H1 (cell line): ENCODE results near the gene AGPAT2. TPM values are rescaled to one million over a fixed set of nuclear protein-coding genes. Genes with fewer than 3 reads are reported as not detected.

ENCODE experiments used
- CTCF ChIA-PET: fragments of 300-600 bp; sonication (Branson Sonifier 250); formaldehyde crosslinking; loops from one replicate; lab custom pipeline; 2021; ENCODE audit not compliant: partially characterized antibody; lab: Charles Lee
- POLR2A ChIA-PET: fragments of 300-600 bp; sonication (Branson Sonifier 250); formaldehyde crosslinking; loops from one replicate; lab custom pipeline; 2021; ENCODE audit warnings: inconsistent platforms; ENCODE audit not compliant: partially characterized antibody; lab: Charles Lee
- DNase-seq, 2 experiments: peaks; one replicate each; pipeline versions ENCODE4 v3.0.0 to v3.0.0-alpha.2; 2010 to 2022; ENCODE audit warnings: low spot score in 2 of 2, low read depth in 1 of 2, mixed read lengths in 1 of 2
- FAIRE-seq: peaks from 2 replicates; lab custom pipeline; 2011; peaks lifted over from hg19 to GRCh38; lab: Jason Lieb, UNC
- H2AFZ ChIP-seq: 2 replicates; pipeline ENCODE4 v1.8.1; 2012; ENCODE audit warnings: low read length, inconsistent platforms
- H2AK5ac ChIP-seq: 2 replicates; pipeline ENCODE4 v1.6.1; 2013; ENCODE audit warnings: low read depth, low read length
- H2BK120ac ChIP-seq: replicated peaks from 2 replicates; pipeline ENCODE3; 2013; ENCODE audit warnings: low read depth, low read length, inconsistent platforms
- H2BK12ac ChIP-seq: 2 replicates; pipeline ENCODE4 v1.6.1; 2013; ENCODE audit warnings: low read depth, low read length
- H2BK15ac ChIP-seq: 2 replicates; pipeline ENCODE4 v1.6.1; 2013; ENCODE audit warnings: low read length
- H2BK20ac ChIP-seq: 2 replicates; pipeline ENCODE4 v1.6.1; 2013; ENCODE audit warnings: low read length
- H2BK5ac ChIP-seq: 2 replicates; pipeline ENCODE4 v1.6.1; 2013; ENCODE audit warnings: low read depth, low read length
- H3K14ac ChIP-seq: 2 replicates; pipeline ENCODE4 v1.6.1; 2013; ENCODE audit warnings: inconsistent platforms; ENCODE audit not compliant: insufficient read length
- H3K18ac ChIP-seq: 2 replicates; pipeline ENCODE4 v1.6.1; 2013; ENCODE audit warnings: low read length; ENCODE audit errors: extremely low read depth
- H3K23ac ChIP-seq: 2 replicates; pipeline ENCODE4 v1.6.1; 2013; ENCODE audit warnings: inconsistent platforms; ENCODE audit not compliant: insufficient read length
- H3K23me2 ChIP-seq: 2 replicates; pipeline ENCODE4 v1.6.1; 2013; ENCODE audit warnings: low read depth, low read length
- H3K27ac ChIP-seq: 2 replicates; pipeline ENCODE4 v1.6.1; 2011; ENCODE audit warnings: low read depth, low read length, inconsistent platforms
- H3K27me3 ChIP-seq, 4 experiments: replicated peaks in 1 of 4; 1 replicate in 1 of 4; 2 replicates in 3 of 4; pipeline versions ENCODE4 v1.6.1 to v1.8.1; 2011 to 2013; ENCODE audit warnings: low read length in 3 of 4, mild to moderate bottlenecking in 3 of 4, inconsistent platforms in 2 of 4, mixed read lengths in 2 of 4, moderate library complexity in 1 of 4; ENCODE audit not compliant: control insufficient read depth in 3 of 4, insufficient read depth in 3 of 4; ENCODE audit errors: extremely low read depth in 1 of 4
- H3K36me3 ChIP-seq, 4 experiments: 2 replicates each; pipeline versions ENCODE4 v1.6.1 to v1.8.1; 2011 to 2013; ENCODE audit warnings: mild to moderate bottlenecking in 4 of 4, low read length in 3 of 4, moderate library complexity in 2 of 4, control low read depth in 1 of 4, inconsistent platforms in 1 of 4; ENCODE audit not compliant: insufficient read depth in 4 of 4, control insufficient read depth in 2 of 4
- H3K4ac ChIP-seq: replicated peaks from 2 replicates; pipeline ENCODE3; 2013; ENCODE audit warnings: low read length, low read depth, mixed read lengths, inconsistent platforms; ENCODE audit not compliant: insufficient read length
- H3K4me1 ChIP-seq, 4 experiments: replicated peaks in 1 of 4; 1 replicate in 1 of 4; 2 replicates in 3 of 4; pipeline versions ENCODE4 v1.6.1 to v1.8.1; 2011 to 2013; ENCODE audit warnings: low read length in 3 of 4, inconsistent platforms in 2 of 4, mixed read lengths in 1 of 4; ENCODE audit not compliant: insufficient read depth in 4 of 4, control insufficient read depth in 3 of 4
- H3K4me2 ChIP-seq, 2 experiments: 2 replicates each; pipeline versions ENCODE4 v1.6.1 to v1.8.1; 2011 to 2013; ENCODE audit warnings: low read depth in 2 of 2, low read length in 2 of 2, control low read depth in 1 of 2, inconsistent platforms in 1 of 2, mild to moderate bottlenecking in 1 of 2; ENCODE audit not compliant: insufficient read depth in 1 of 2
- H3K4me3 ChIP-seq, 4 experiments: fragments of 200-600, 300-600 bp in 1 of 4; sonication (generic), shearing (Covaris generic), sonication (Bioruptor Twin) in 1 of 4; 2 replicates each; pipeline versions ENCODE4 v1.5.1 to v1.8.1; 2011 to 2016; ENCODE audit warnings: low read length in 4 of 4, low read depth in 3 of 4, control low read depth in 2 of 4, inconsistent platforms in 2 of 4, mild to moderate bottlenecking in 2 of 4, mixed read lengths in 1 of 4, moderate library complexity in 1 of 4; ENCODE audit not compliant: insufficient read depth in 2 of 4; ENCODE audit errors: extremely low read depth in 1 of 4
- H3K56ac ChIP-seq: replicated peaks from 2 replicates; pipeline ENCODE3; 2013; ENCODE audit warnings: low read depth, mild to moderate bottlenecking, mixed read lengths, low read length, inconsistent platforms; ENCODE audit not compliant: insufficient read length
- H3K79me1 ChIP-seq: 2 replicates; pipeline ENCODE4 v1.6.1; 2013; ENCODE audit warnings: low read depth, low read length, control low read depth
- H3K79me2 ChIP-seq, 2 experiments: 2 replicates each; pipeline versions ENCODE4 v1.6.1 to v1.8.1; 2012 to 2013; ENCODE audit warnings: low read length in 2 of 2, mild to moderate bottlenecking in 2 of 2, inconsistent platforms in 1 of 2; ENCODE audit not compliant: insufficient read depth in 2 of 2, control insufficient read depth in 1 of 2
- H3K9ac ChIP-seq, 4 experiments: replicated peaks in 1 of 4; 1 replicate in 1 of 4; 2 replicates in 3 of 4; pipeline versions ENCODE4 v1.6.1 to v1.8.1; 2011 to 2013; ENCODE audit warnings: low read depth in 3 of 4, low read length in 3 of 4, control low read depth in 2 of 4, mild to moderate bottlenecking in 2 of 4, moderate library complexity in 2 of 4, inconsistent platforms in 1 of 4; ENCODE audit errors: extremely low read depth in 1 of 4
- H3K9me3 ChIP-seq, 2 experiments: 2 replicates each; pipeline versions ENCODE4 v1.6.1 to v1.8.1; 2012 to 2013; ENCODE audit warnings: mild to moderate bottlenecking in 2 of 2, moderate library complexity in 2 of 2, control low read depth in 1 of 2, inconsistent platforms in 1 of 2, low read depth in 1 of 2, low read length in 1 of 2, mixed read lengths in 1 of 2; ENCODE audit not compliant: insufficient read depth in 2 of 2
- H4K20me1 ChIP-seq, 2 experiments: replicated peaks in 1 of 2; 2 replicates each; pipeline versions ENCODE3 to v1.8.1; 2011 to 2013; ENCODE audit warnings: inconsistent platforms in 2 of 2, low read length in 2 of 2, mild to moderate bottlenecking in 1 of 2; ENCODE audit not compliant: insufficient read depth in 2 of 2, control insufficient read depth in 1 of 2
- H4K5ac ChIP-seq: 2 replicates; pipeline ENCODE4 v1.6.1; 2013; ENCODE audit warnings: low read length, low read depth, mixed read lengths, inconsistent platforms; ENCODE audit not compliant: insufficient read length
- H4K8ac ChIP-seq: 2 replicates; pipeline ENCODE4 v1.8.0; 2013; ENCODE audit warnings: mild to moderate bottlenecking, moderate library complexity, low read length, inconsistent platforms; ENCODE audit not compliant: insufficient read depth; ENCODE audit errors: extremely low read depth
- H4K91ac ChIP-seq: replicated peaks from 2 replicates; pipeline ENCODE3; 2013; ENCODE audit warnings: low read length, mixed read lengths, inconsistent platforms; ENCODE audit not compliant: insufficient read length
- BRCA1 ChIP-seq: IDR thresholded peaks from 2 replicates; pipeline ENCODE4 v1.6.1; 2012; ENCODE audit warnings: low read depth, low read length, improper control_type of control experiment
- CBX5 ChIP-seq: fragments of 300-800, 300-1000 bp; sonication (generic); IDR thresholded peaks from 2 replicates; pipeline ENCODE4 v1.7.1; 2016; ENCODE audit warnings: antibody characterized with exemption, low read length, low read depth
- CTBP2 ChIP-seq: IDR thresholded peaks from 2 replicates; pipeline ENCODE4 v1.7.0; 2011; ENCODE audit warnings: borderline replicate concordance, mild to moderate bottlenecking, moderate library complexity, mixed read lengths, low read length; ENCODE audit not compliant: insufficient read depth, insufficient read length
- KDM1A ChIP-seq: fragments of 200-600, 300-600 bp; sonication (generic); IDR thresholded peaks from 2 replicates; pipeline ENCODE4 v1.7.1; 2016; ENCODE audit warnings: mild to moderate bottlenecking, low read length, borderline replicate concordance
- POLR2A ChIP-seq, 2 experiments: IDR thresholded peaks; 1 replicate in 1 of 2; 2 replicates in 1 of 2; pipeline ENCODE4 v1.6.1; 2011; ENCODE audit warnings: low read depth in 2 of 2, low read length in 2 of 2, mild to moderate bottlenecking in 2 of 2; ENCODE audit errors: control extremely low read depth in 1 of 2
- RBBP5 ChIP-seq: IDR thresholded peaks from 2 replicates; pipeline ENCODE4 v1.7.1; 2012; ENCODE audit warnings: low read depth, mild to moderate bottlenecking, inconsistent platforms, low read length, moderate library complexity, borderline replicate concordance
- RFX5 ChIP-seq: IDR thresholded peaks from 2 replicates; pipeline ENCODE4 v1.6.1; 2011; ENCODE audit warnings: low read depth, low read length, improper control_type of control experiment, borderline replicate concordance
- RNF2 ChIP-seq: fragments of 200-900, 300-1000 bp; sonication (generic); IDR thresholded peaks from 2 replicates; pipeline ENCODE4 v1.7.1; 2016; ENCODE audit warnings: borderline replicate concordance, low read depth, mild to moderate bottlenecking, antibody characterized with exemption, low read length; ENCODE audit not compliant: poor library complexity, severe bottlenecking; ENCODE audit errors: missing control alignments
- SIRT6 ChIP-seq: IDR thresholded peaks from one replicate; pipeline ENCODE4 v1.7.1; 2012; ENCODE audit warnings: low read length, inconsistent platforms
- SIX5 ChIP-seq: IDR thresholded peaks from 2 replicates; pipeline ENCODE4 v1.6.1; 2011; ENCODE audit warnings: mild to moderate bottlenecking, low read depth, low read length
- SP2 ChIP-seq: IDR thresholded peaks from 2 replicates; pipeline ENCODE4 v1.6.1; 2012; ENCODE audit warnings: mild to moderate bottlenecking, low read length, inconsistent platforms
- WGBS, 2 experiments: shearing (Covaris generic) in 1 of 2; methylation state at CpG; one replicate each; pipeline versions ENCODE4 v1.1.6 to v1.1.7; 2013 to 2015; ENCODE audit warnings: low lambda C conversion rate in 2 of 2, mixed read lengths in 2 of 2, inconsistent platforms in 1 of 2, low coverage in 1 of 2, missing lambda C conversion rate in 1 of 2; ENCODE audit not compliant: insufficient replicate concordance in 2 of 2, insufficient coverage in 1 of 2, insufficient read length in 1 of 2; ENCODE audit errors: extremely low coverage in 1 of 2, missing lambda C conversion rate in 1 of 2; 5-methylcytosine and 5-hydroxymethylcytosine counted together
- polyA plus RNA-seq, 7 experiments: library from polyadenylated mRNA; depleted of rRNA in 3 of 7; stranded (reverse) in 5 of 7; unstranded in 2 of 7; fragments of >200 nt in 5 of 7; fragments of 200-250 nt in 2 of 7; gene quantifications; 1 replicate in 5 of 7; 2 replicates in 1 of 7; 4 replicates in 1 of 7; pipeline versions ENCODE4 v1.2.1 to v1.2.3, GENCODE V29; 2011 to 2013; ENCODE audit warnings: missing spikeins in 2 of 7, mixed read lengths in 2 of 7
- total RNA-seq: library from RNA; stranded (reverse); fragmentation: NEBNext Ultra II Directional; extraction: Animal tissue kit (Norgen Biotek cat#: 25700); gene quantifications from 2 replicates; pipeline ENCODE4 v1.2.1, GENCODE V29; 2021

AGPAT2 gene
- total and polyA plus RNA-seq, 2 of the 8 experiments (the other 6 are each of a cell fraction or from before 2014, with no cell fraction given): 31.6 to 37.6 TPM

DNA sequence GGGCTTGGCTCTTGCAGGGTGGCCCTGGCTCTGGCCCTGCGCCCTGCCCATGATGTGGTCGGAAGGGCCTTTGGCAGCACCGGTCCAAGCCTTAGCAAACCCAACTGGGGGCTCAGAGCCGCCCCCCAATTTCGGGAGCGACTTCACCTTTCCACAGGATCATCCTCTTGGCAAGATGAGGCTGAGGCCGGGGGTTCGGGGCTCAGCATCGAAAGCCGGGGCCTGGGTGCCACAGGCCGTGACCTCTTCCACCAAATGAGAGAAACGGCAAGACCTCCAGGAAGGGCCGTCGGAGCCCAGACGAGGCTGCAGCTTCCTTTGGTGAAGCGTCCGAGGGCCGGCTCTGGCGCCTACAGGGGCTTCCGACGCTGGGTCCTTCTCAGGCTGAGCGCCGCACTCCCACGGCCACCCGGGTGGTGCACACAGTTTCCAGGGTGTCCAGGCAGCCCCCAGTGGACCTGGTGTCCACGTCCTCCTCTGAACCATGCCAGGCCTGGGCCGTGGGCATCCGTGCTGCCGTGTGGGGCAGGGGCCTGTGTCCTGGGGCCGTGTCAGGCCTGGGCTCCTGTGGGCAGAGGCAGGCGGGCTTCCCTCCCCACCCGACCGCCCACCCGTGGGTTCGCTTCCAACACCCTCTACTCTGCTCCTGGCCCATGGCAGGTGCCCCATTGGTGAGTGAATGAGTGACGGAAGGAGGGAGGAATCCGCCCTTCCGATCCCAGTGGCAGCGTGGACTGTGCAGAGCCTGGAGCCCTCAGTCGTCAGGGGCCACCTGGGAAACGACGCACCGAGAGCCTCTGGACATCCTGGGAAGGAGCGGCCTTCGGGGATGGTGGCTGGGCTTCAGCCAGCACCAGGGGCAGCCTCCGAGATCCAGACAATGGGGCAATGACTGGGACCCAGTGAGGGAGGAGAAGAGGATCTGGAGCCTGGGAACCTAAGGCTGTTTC lies 5.2 kb upstream of the AGPAT2 start:
- FAIRE-seq: no peak
- no peak overlapping the region; the same call in 1 of the 2 replicates for H2BK20ac ChIP-seq
- WGBS, 2 experiments: 90% methylated on average over 44 of the region's 46 CpGs; no CpG with 5 or more reads in 1 of the 2 experiments
- TF ChIP-seq RBBP5: no peak
- TF ChIP-seq SP2: no peak
- no peak for TF ChIP-seq CTBP2
- TF ChIP-seq SIRT6: no peak
- TF ChIP-seq POLR2A (IDR thresholded peaks at IDR 0.05; ENCODE audit: control extremely low read depth in 1 of 2, low read depth in 2 of 2, low read length in 2 of 2): no peak
- no peak for TF ChIP-seq BRCA1
- TF ChIP-seq SIX5: no peak
- TF ChIP-seq RNF2: no peak
- TF ChIP-seq CBX5: no peak
- no peak for TF ChIP-seq KDM1A
- TF ChIP-seq RFX5: no peak

More for the DNA sequence above, 5.2 kb upstream of the AGPAT2 start:
- H2AK5ac ChIP-seq: no peak overlapping the region
- no peak overlapping the region for H3K18ac ChIP-seq
- H3K4me3 ChIP-seq: no peak overlapping the region
- H3K9ac ChIP-seq: no peak overlapping the region
- no peak overlapping the region for H3K56ac ChIP-seq
- H3K79me1 ChIP-seq: no peaks in the 10 kb centered on the region
- no peak overlapping the region for H2BK5ac ChIP-seq
- no peaks in the 10 kb centered on the region for H3K36me3 ChIP-seq
- no peak overlapping the region for H3K14ac ChIP-seq
- H2BK12ac ChIP-seq: peak overlapping the region; percentile 84; the same call in 1 of the 2 replicates
- no peaks in the 10 kb centered on the region for H3K9me3 ChIP-seq
- no peak overlapping the region; the same call in 1 of the 2 replicates for H2BK15ac ChIP-seq
- peaks cover 5% of the 10 kb centered on the region; the same call in 1 of the 2 replicates for H3K23me2 ChIP-seq
- H3K27ac ChIP-seq: no peak overlapping the region
- H4K20me1 ChIP-seq: no peaks in the 10 kb centered on the region
- H3K27me3 ChIP-seq: no peaks in the 10 kb centered on the region; a peak in 1 of 7 replicates
- H3K4ac ChIP-seq: no peak overlapping the region
- H2BK120ac ChIP-seq: no peak overlapping the region
- ChIA-PET POLR2A (interaction anchor here (1.0 to 2.1 kb wide), 2 partner anchors 16 to 36 kb away, joined by 3 to 5 read pairs; no protein-coding TSS in a partner anchor), CTCF (interaction anchor here (0.9 to 12.8 kb wide), 11 partner anchors 9 to 287 kb away, joined by 3 to 125 read pairs (median 6); no protein-coding TSS in a partner anchor)
- H4K8ac ChIP-seq: peak overlapping the region; percentile 62; the same call in 1 of the 2 replicates
- peak overlapping the region; percentile 54 for H4K91ac ChIP-seq
- no peak overlapping the region for H3K23ac ChIP-seq
- H2AFZ ChIP-seq: no peak overlapping the region
- DNase-seq: peak in 1 of 2 experiments; percentile 41
- no peaks in the 10 kb centered on the region for H3K79me2 ChIP-seq
- H3K4me1 ChIP-seq: peaks cover 0 to 23% (median 15%) of the 10 kb centered on the region in 4 experiments; a peak in 5 of 7 replicates
- H4K5ac ChIP-seq: no peak overlapping the region
- no peak overlapping the region for H3K4me2 ChIP-seq
